Osteoblast (primary cell): ENCODE measurements around the gene BTBD1. TPM values are rescaled to one million over a fixed set of nuclear protein-coding genes. Genes with fewer than 3 reads are reported as not detected.
"Not testable (repeated sequence)": the region's sequence is repeated elsewhere in the genome, so short reads cannot be mapped to it uniquely, and the experiment has no call there.

ENCODE experiments used
- DNase-seq: peaks from one replicate; pipeline ENCODE4 v3.0.0; 2011; ENCODE audit warnings: low spot score, mixed read lengths; ENCODE audit not compliant: insufficient read length; ENCODE audit errors: missing footprints
- H2AFZ ChIP-seq: 2 replicates; pipeline ENCODE4 v1.6.0; 2011; ENCODE audit warnings: mild to moderate bottlenecking, low read length
- H3K27ac ChIP-seq: 2 replicates; pipeline ENCODE4 v1.5.1; 2011; ENCODE audit warnings: mild to moderate bottlenecking, low read depth, low read length, moderate library complexity
- H3K27me3 ChIP-seq: 2 replicates; pipeline ENCODE4 v1.6.0; 2012; ENCODE audit warnings: mild to moderate bottlenecking, control low read depth, inconsistent platforms, low read length, moderate library complexity; ENCODE audit not compliant: insufficient read depth
- H3K36me3 ChIP-seq: 2 replicates; pipeline ENCODE4 v1.5.1; 2011; ENCODE audit warnings: mild to moderate bottlenecking, low read length, control low read depth, moderate library complexity; ENCODE audit not compliant: insufficient read depth
- H3K4me1 ChIP-seq: 2 replicates; pipeline ENCODE4 v1.5.1; 2011; ENCODE audit warnings: mild to moderate bottlenecking, low read length, control low read depth, moderate library complexity; ENCODE audit not compliant: insufficient read depth
- H3K4me2 ChIP-seq: 2 replicates; pipeline ENCODE4 v1.6.0; 2011; ENCODE audit warnings: mild to moderate bottlenecking, low read length; ENCODE audit not compliant: insufficient read depth
- H3K4me3 ChIP-seq: fragments of 200-600 bp; sonication (generic); 3 replicates; pipeline ENCODE4 v1.5.1; 2012; ENCODE audit warnings: mild to moderate bottlenecking, low read length, inconsistent platforms; ENCODE audit not compliant: insufficient read depth
- H3K79me2 ChIP-seq: 2 replicates; pipeline ENCODE4 v1.6.0; 2012; ENCODE audit warnings: mild to moderate bottlenecking, low read length, control low read depth, inconsistent platforms; ENCODE audit not compliant: insufficient read depth
- H3K9me3 ChIP-seq: 2 replicates; pipeline ENCODE4 v1.5.1; 2011; ENCODE audit warnings: low read depth, low read length, control low read depth
- H4K20me1 ChIP-seq: 2 replicates; pipeline ENCODE4 v1.6.0; 2012; ENCODE audit warnings: mild to moderate bottlenecking, low read length, control low read depth; ENCODE audit not compliant: insufficient read depth
- CTCF ChIP-seq: IDR thresholded peaks from 2 replicates; pipeline ENCODE4 v1.5.1; 2011; ENCODE audit warnings: mild to moderate bottlenecking, low read depth, low read length, moderate library complexity; ENCODE audit errors: extremely low read depth
- total RNA-seq: library from RNA; depleted of rRNA; stranded (reverse); fragments of >200 nt; gene quantifications from 2 replicates; pipeline ENCODE4 v1.2.3, GENCODE V29; 2012

Gene BTBD1
- total RNA-seq, 1 donor, result 88.3 TPM

- no peak for TF ChIP-seq CTCF
- H4K20me1 ChIP-seq, result peaks cover 15% of the 10 kb centered on the region
- no peak overlapping the region for H3K4me2 ChIP-seq
- no peak overlapping the region for H2AFZ ChIP-seq
- H3K4me3 ChIP-seq, result no peak overlapping the region
- H3K27me3 ChIP-seq, result no peaks in the 10 kb centered on the region
- H3K9me3 ChIP-seq, result no peaks in the 10 kb centered on the region
- H3K27ac ChIP-seq, result no peak overlapping the region
- no peak for DNase-seq
- peaks cover 38% of the 10 kb centered on the region for H3K36me3 ChIP-seq
- peaks cover 5% of the 10 kb centered on the region for H3K4me1 ChIP-seq
- H3K79me2 ChIP-seq, result peaks cover 89% of the 10 kb centered on the region
Observed at GRCh38 chr15:83044156-83044555, 22.9 kb downstream of the BTBD1 start.

GRCh38 chr15:83039206-83039605 is 27.8 kb downstream of the BTBD1 start:
- H3K4me2 ChIP-seq, result no peak overlapping the region
- no peak overlapping the region for H3K27ac ChIP-seq
- no peak for DNase-seq
- H2AFZ ChIP-seq, result no peak overlapping the region
- H3K9me3 ChIP-seq, result no peaks in the 10 kb centered on the region
- H4K20me1 ChIP-seq, result peaks cover 23% of the 10 kb centered on the region
- H3K4me1 ChIP-seq, result no peaks in the 10 kb centered on the region
- H3K4me3 ChIP-seq, result no peak overlapping the region
- H3K27me3 ChIP-seq, result no peaks in the 10 kb centered on the region
- TF ChIP-seq CTCF, result no peak
- H3K36me3 ChIP-seq, result peaks cover 35% of the 10 kb centered on the region
- peaks cover 90% of the 10 kb centered on the region for H3K79me2 ChIP-seq

- no peak overlapping the region for H2AFZ ChIP-seq
- no peak overlapping the region for H3K4me3 ChIP-seq
- H4K20me1 ChIP-seq, result peaks cover 29% of the 10 kb centered on the region
Observed at GRCh38 chr15:83036253-83036652, 30.8 kb downstream of the BTBD1 start.

GRCh38 chr15:83031234-83031633 is 35.8 kb downstream of the BTBD1 start:
- Histone ChIP-seq H4K20me1 (peaks cover 12% of the 10 kb centered on the region), H3K36me3 (peaks cover 15% of the 10 kb centered on the region), H3K79me2 (peaks cover 63% of the 10 kb centered on the region)
- not testable (repeated sequence) for H3K27ac ChIP-seq, H3K4me1 ChIP-seq, H3K4me2 ChIP-seq, H3K27me3 ChIP-seq, H3K9me3 ChIP-seq, H3K4me3 ChIP-seq, H2AFZ ChIP-seq, DNase-seq

More at GRCh38 chr15:83036253-83036652, 30.8 kb downstream of the BTBD1 start:
- Histone ChIP-seq H3K79me2 (peaks cover 90% of the 10 kb centered on the region), H3K36me3 (peaks cover 18% of the 10 kb centered on the region), H3K4me2 (no peak overlapping the region), H3K27me3 (no peaks in the 10 kb centered on the region), H3K4me1 (no peaks in the 10 kb centered on the region), H3K9me3 (no peaks in the 10 kb centered on the region), H3K27ac (no peak overlapping the region)
- no peak for TF ChIP-seq CTCF
- DNase-seq, result no peak
